Fibroblast of lung (primary cell): ENCODE data around the gene DDOST. TPM values are rescaled to one million over a fixed set of nuclear protein-coding genes. Genes with fewer than 3 reads are reported as not detected.
"Not testable (repeated sequence)": the region's sequence is repeated elsewhere in the genome, so short reads cannot be mapped to it uniquely, and the experiment has no call there.

Source experiments
- DNase-seq, 2 donors: peaks; one replicate each; pipeline versions ENCODE4 v3.0.0 to v3.0.0-alpha.2; 2010; ENCODE audit warnings: low read depth in 2 of 2
- H2AFZ ChIP-seq: 2 replicates; pipeline ENCODE4 v1.5.1; 2012; ENCODE audit warnings: low read length, control low read depth, inconsistent platforms
- H3K27ac ChIP-seq: 2 replicates; pipeline ENCODE4 v1.5.1; 2011; ENCODE audit warnings: low read length, control low read depth; ENCODE audit not compliant: insufficient read depth
- H3K27me3 ChIP-seq: 2 replicates; pipeline ENCODE4 v1.5.1; 2011; ENCODE audit warnings: mild to moderate bottlenecking, low read length; ENCODE audit not compliant: control insufficient read depth, insufficient read depth
- H3K36me3 ChIP-seq: 2 replicates; pipeline ENCODE4 v1.5.1; 2011; ENCODE audit warnings: low read length; ENCODE audit not compliant: control insufficient read depth, insufficient read depth
- H3K4me1 ChIP-seq: 2 replicates; pipeline ENCODE4 v1.5.1; 2011; ENCODE audit warnings: low read length; ENCODE audit not compliant: control insufficient read depth, insufficient read depth; ENCODE audit errors: extremely low read depth
- H3K4me2 ChIP-seq: 2 replicates; pipeline ENCODE4 v1.5.1; 2011; ENCODE audit warnings: low read length, control low read depth; ENCODE audit not compliant: insufficient read depth; ENCODE audit errors: extremely low read depth
- H3K4me3 ChIP-seq, 4 experiments: fragments of 200-600 bp in 1 of 4; sonication (generic) in 1 of 4; replicated peaks in 1 of 4; 2 replicates each; pipeline ENCODE4 v1.5.1; 2011 to 2016; ENCODE audit warnings: low read length in 4 of 4, low read depth in 3 of 4, mild to moderate bottlenecking in 3 of 4, control low read depth in 2 of 4, inconsistent platforms in 1 of 4, mixed read lengths in 1 of 4; ENCODE audit not compliant: insufficient read depth in 1 of 4; ENCODE audit errors: control extremely low read depth in 1 of 4
- H3K79me2 ChIP-seq: 2 replicates; pipeline ENCODE4 v1.5.1; 2012; ENCODE audit warnings: mild to moderate bottlenecking, low read length, inconsistent platforms; ENCODE audit not compliant: control insufficient read depth, insufficient read depth
- H3K9ac ChIP-seq: 2 replicates; pipeline ENCODE4 v1.5.1; 2011; ENCODE audit warnings: mild to moderate bottlenecking, low read length, control low read depth; ENCODE audit not compliant: insufficient read depth
- H3K9me3 ChIP-seq: 2 replicates; pipeline ENCODE4 v1.5.1; 2012; ENCODE audit warnings: low read depth, low read length; ENCODE audit not compliant: control insufficient read depth, insufficient read depth
- H4K20me1 ChIP-seq: 2 replicates; pipeline ENCODE4 v1.5.1; 2011; ENCODE audit warnings: low read length; ENCODE audit not compliant: control insufficient read depth, insufficient read depth; ENCODE audit errors: extremely low read depth
- EZH2 ChIP-seq: IDR thresholded peaks from 2 replicates; pipeline ENCODE4 v1.5.1; 2012; ENCODE audit warnings: low read length, control low read depth, mild to moderate bottlenecking; ENCODE audit errors: missing control alignments
- polyA plus RNA-seq, 2 donors: library from polyadenylated mRNA; depleted of rRNA in 1 of 2; stranded (reverse) in 1 of 2; unstranded in 1 of 2; fragments of >200 nt; gene quantifications; 2 replicates each; pipeline ENCODE4 v1.2.1, GENCODE V29; 2011 to 2012; ENCODE audit warnings: missing spikeins in 1 of 2
- total RNA-seq: library from RNA; depleted of rRNA; stranded (reverse); fragments of >200 nt; gene quantifications from 2 replicates; pipeline ENCODE4 v1.2.1, GENCODE V29; 2014
- TF ChIP-seq, protein P1 (sequence below), 2 donors: IDR thresholded peaks in 1 of 2; conservative IDR thresholded peaks in 1 of 2; 1 replicate in 1 of 2; 2 replicates in 1 of 2; pipeline ENCODE4 v1.5.1; 2011 to 2012; ENCODE audit warnings: low read length in 2 of 2, control low read depth in 1 of 2, inconsistent platforms in 1 of 2, low read depth in 1 of 2, mild to moderate bottlenecking in 1 of 2

Gene DDOST
- total and polyA plus RNA-seq, 2 donors (not counting 1 experiment from before 2014, with no cell fraction given) = 319 to 372 TPM

DNA sequence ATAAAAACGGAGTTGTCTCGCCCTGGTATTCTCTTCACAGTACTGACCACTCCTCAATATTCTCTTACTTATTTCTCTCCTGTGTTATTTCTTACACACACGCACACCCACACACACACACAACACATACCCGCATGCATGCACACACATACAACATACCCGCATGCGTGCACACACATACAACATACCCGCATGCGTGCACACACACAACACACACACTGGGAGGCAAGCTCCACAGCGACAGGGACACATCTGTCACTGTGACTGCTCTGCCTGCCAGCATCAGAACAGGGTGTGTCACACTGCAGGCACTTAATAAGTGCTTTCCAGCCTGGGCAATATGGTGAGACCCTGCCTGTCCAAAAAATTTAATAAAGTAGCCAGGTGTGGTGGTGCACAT is 20.8 kb upstream of the DDOST start:
- Histone ChIP-seq H3K4me2 (no peak overlapping the region), H3K9me3 (no peaks in the 10 kb centered on the region), H3K4me3 (no peak overlapping the region), H3K27ac (no peak overlapping the region), H3K79me2 (no peaks in the 10 kb centered on the region), H3K36me3 (no peaks in the 10 kb centered on the region), H3K27me3 (no peaks in the 10 kb centered on the region), H3K4me1 (no peaks in the 10 kb centered on the region), H2AFZ (no peak overlapping the region), H4K20me1 (no peaks in the 10 kb centered on the region), H3K9ac (no peak overlapping the region)
- TF ChIP-seq, protein P1, sequence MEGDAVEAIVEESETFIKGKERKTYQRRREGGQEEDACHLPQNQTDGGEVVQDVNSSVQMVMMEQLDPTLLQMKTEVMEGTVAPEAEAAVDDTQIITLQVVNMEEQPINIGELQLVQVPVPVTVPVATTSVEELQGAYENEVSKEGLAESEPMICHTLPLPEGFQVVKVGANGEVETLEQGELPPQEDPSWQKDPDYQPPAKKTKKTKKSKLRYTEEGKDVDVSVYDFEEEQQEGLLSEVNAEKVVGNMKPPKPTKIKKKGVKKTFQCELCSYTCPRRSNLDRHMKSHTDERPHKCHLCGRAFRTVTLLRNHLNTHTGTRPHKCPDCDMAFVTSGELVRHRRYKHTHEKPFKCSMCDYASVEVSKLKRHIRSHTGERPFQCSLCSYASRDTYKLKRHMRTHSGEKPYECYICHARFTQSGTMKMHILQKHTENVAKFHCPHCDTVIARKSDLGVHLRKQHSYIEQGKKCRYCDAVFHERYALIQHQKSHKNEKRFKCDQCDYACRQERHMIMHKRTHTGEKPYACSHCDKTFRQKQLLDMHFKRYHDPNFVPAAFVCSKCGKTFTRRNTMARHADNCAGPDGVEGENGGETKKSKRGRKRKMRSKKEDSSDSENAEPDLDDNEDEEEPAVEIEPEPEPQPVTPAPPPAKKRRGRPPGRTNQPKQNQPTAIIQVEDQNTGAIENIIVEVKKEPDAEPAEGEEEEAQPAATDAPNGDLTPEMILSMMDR (conservative IDR thresholded peaks at IDR 0.05 in 1 of 2, IDR thresholded peaks at IDR 0.05 in 1 of 2; ENCODE audit: low read depth in 1 of 2, low read length in 2 of 2) = no peak
- TF ChIP-seq EZH2 = no peak
- no peak for DNase-seq

DNA sequence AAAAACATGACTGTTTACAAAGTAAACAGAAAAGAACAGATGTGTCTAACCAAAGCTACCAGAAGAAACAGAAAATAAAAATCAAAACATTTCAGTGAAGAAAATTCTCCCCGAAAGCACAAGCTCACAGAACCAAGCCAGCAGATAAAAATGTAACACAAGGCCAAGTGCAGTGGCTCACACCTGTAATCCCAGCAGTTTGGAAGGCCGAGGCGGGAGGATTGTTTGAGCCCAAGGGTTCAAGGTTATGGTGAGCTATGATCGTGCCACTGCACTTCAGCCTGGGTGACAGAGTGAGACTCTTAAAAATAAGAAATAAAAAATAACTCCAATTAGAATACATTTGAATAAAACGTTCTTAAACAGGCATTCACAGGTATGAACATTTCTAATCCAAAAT is 19.1 kb upstream of the DDOST start:
- H4K20me1 ChIP-seq = no peaks in the 10 kb centered on the region
- H3K4me3 ChIP-seq = no peak overlapping the region
- DNase-seq = no peak
- no peak overlapping the region for H3K27ac ChIP-seq
- no peaks in the 10 kb centered on the region for H3K79me2 ChIP-seq
- no peaks in the 10 kb centered on the region for H3K36me3 ChIP-seq
- H3K27me3 ChIP-seq = no peaks in the 10 kb centered on the region
- H3K4me1 ChIP-seq = no peaks in the 10 kb centered on the region
- no peak overlapping the region for H3K4me2 ChIP-seq
- no peak overlapping the region for H3K9ac ChIP-seq
- TF ChIP-seq, protein P1 (conservative IDR thresholded peaks at IDR 0.05 in 1 of 2, IDR thresholded peaks at IDR 0.05 in 1 of 2; ENCODE audit: low read depth in 1 of 2, low read length in 2 of 2) = no peak
- no peak for TF ChIP-seq EZH2
- no peaks in the 10 kb centered on the region for H3K9me3 ChIP-seq
- H2AFZ ChIP-seq = no peak overlapping the region

DNA sequence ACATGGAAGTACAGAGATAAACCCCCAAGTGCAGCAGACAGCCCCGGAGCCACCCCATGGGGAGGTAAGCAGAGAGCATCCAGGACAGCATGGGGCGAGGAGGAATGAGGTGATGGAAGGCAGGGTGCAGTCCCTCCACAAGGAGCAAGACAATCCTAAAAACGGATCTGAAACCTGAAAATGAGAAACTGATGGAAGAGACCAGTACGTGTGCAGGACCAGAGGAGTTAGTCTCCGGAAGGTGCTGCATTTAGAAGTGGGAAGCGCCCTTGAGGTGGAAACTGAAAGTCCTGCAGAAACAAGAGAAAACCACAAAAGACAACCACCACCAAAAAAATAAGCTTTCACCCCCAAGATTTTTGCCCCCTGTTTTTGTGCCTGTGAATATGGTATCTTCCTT is 17.4 kb upstream of the DDOST start:
- Histone ChIP-seq H2AFZ (no peak overlapping the region), H3K4me1 (no peaks in the 10 kb centered on the region), H3K4me2 (no peak overlapping the region), H3K4me3 (no peak overlapping the region), H4K20me1 (no peaks in the 10 kb centered on the region), H3K9me3 (no peaks in the 10 kb centered on the region), H3K27me3 (no peaks in the 10 kb centered on the region), H3K27ac (no peak overlapping the region), H3K36me3 (no peaks in the 10 kb centered on the region), H3K79me2 (no peaks in the 10 kb centered on the region), H3K9ac (no peak overlapping the region)
- TF ChIP-seq, protein P1 (conservative IDR thresholded peaks at IDR 0.05 in 1 of 2, IDR thresholded peaks at IDR 0.05 in 1 of 2; ENCODE audit: low read depth in 1 of 2, low read length in 2 of 2) = no peak
- no peak for TF ChIP-seq EZH2
- DNase-seq = no peak

DNA sequence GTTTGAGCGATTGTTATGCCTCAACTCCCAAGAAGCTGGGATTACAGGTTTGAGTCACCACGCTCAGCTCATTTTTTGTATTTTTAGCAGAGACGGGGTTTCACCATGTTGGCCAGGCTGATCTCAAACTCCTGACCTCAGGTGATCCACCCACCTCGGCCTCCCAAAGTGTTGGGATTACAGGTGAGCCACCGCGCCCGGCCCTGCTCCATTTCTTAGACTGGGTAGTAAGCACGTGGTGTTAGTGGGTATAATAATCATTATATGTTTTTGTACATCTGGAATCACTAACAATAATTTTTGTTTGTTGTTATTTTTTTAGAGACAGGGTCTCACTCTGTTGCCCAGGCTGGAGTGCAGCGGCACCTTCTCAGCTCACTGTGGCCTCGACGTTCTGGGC is 12.5 kb upstream of the DDOST start:
- DNase-seq, H3K79me2 ChIP-seq, H3K9me3 ChIP-seq, H3K36me3 ChIP-seq, H4K20me1 ChIP-seq, H3K27me3 ChIP-seq, H3K4me1 ChIP-seq, H3K9ac ChIP-seq, H3K27ac ChIP-seq, H3K4me2 ChIP-seq, H3K4me3 ChIP-seq, H2AFZ ChIP-seq: not testable (repeated sequence)
